ENCODE data around the gene ARHGAP24. TPM values are rescaled to one million over a fixed set of nuclear protein-coding genes. Genes with fewer than 3 reads are reported as not detected.

The ARHGAP24 gene
- polyA plus RNA-seq, 1 of the 3 experiments (the other 2 are of a cell fraction), result 1.4 TPM

- no peak for TF ChIP-seq REST (IDR thresholded peaks at IDR 0.05; ENCODE audit: low read depth, low read length)
Observed at GRCh38 chr4:85496933-85497332, 22.0 kb downstream of the ARHGAP24 start (continued).

GRCh38 chr4:85498068-85498733 lies 23.3 kb downstream of the ARHGAP24 start:
- Histone ChIP-seq H3K4me1 (ENCODE audit: control insufficient read depth in 1 of 2, insufficient read depth in 2 of 2, low read depth in 1 of 2, low read length in 1 of 2) (peaks cover 0 to 18% of the 10 kb centered on the region in 2 experiments; a peak in 1 of 4 replicates), H3K9me3 (no peaks in the 10 kb centered on the region), H3K9ac (no peak overlapping the region), H3K36me3 (replicated peaks in 1 of 2; ENCODE audit: control insufficient read depth in 1 of 2, insufficient read depth in 2 of 2, low read length in 1 of 2) (no peaks in the 10 kb centered on the region), H3K79me2 (ENCODE audit: insufficient read depth) (no peaks in the 10 kb centered on the region), H3F3A (replicated peaks; ENCODE audit: insufficient read depth) (peaks cover 19% of the 10 kb centered on the region), H3K4me3 (ENCODE audit: low read depth in 2 of 2, low read length in 1 of 2) (no peak overlapping the region), H3K9me2 (no peaks in the 10 kb centered on the region), H3K27me3 (ENCODE audit: insufficient read depth) (no peaks in the 10 kb centered on the region), H3K4me2 (no peak overlapping the region), H3K27ac (ENCODE audit: low read depth in 2 of 2, low read length in 1 of 2) (peak overlapping the region in 1 of 2 experiments; percentile 58; a peak in 2 of 4 replicates), H2AFZ (ENCODE audit: low read depth) (peak overlapping the region; percentile 19), H4K20me1 (ENCODE audit: insufficient read depth) (no peaks in the 10 kb centered on the region)
- no peak for TF ChIP-seq EZH2phosphoT487 (IDR thresholded peaks at IDR 0.05; ENCODE audit: borderline replicate concordance, low read depth)
- TF ChIP-seq FOSL2 (IDR thresholded peaks at IDR 0.05; ENCODE audit: borderline replicate concordance, low read depth), result peak; percentile 24; the same call in 1 of the 2 replicates
- TF ChIP-seq TCF12 (IDR thresholded peaks at IDR 0.05), result peak; percentile 32; the same call in 1 of the 2 replicates
- no peak for TF ChIP-seq POLR2AphosphoS5 (IDR thresholded peaks at IDR 0.05; ENCODE audit: low read depth, low read length)
- no peak for TF ChIP-seq EP300 (IDR thresholded peaks at IDR 0.05; ENCODE audit: borderline replicate concordance in 1 of 2, low read depth in 1 of 2, low read length in 1 of 2)
- TF ChIP-seq, protein P1, sequence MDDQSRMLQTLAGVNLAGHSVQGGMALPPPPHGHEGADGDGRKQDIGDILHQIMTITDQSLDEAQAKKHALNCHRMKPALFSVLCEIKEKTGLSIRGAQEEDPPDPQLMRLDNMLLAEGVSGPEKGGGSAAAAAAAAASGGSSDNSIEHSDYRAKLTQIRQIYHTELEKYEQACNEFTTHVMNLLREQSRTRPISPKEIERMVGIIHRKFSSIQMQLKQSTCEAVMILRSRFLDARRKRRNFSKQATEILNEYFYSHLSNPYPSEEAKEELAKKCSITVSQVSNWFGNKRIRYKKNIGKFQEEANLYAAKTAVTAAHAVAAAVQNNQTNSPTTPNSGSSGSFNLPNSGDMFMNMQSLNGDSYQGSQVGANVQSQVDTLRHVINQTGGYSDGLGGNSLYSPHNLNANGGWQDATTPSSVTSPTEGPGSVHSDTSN (IDR thresholded peaks at IDR 0.05), result no peak
- TF ChIP-seq SIN3A (IDR thresholded peaks at IDR 0.05; ENCODE audit: borderline replicate concordance, low read depth, low read length), result no peak
- peak; percentile 63; the same call in 1 of the 2 replicates for TF ChIP-seq NFIC (IDR thresholded peaks at IDR 0.05; ENCODE audit: borderline replicate concordance)
- no peak for TF ChIP-seq RCOR1 (IDR thresholded peaks at IDR 0.05; ENCODE audit: low read length)
- POLR2A ChIA-PET, result no interaction called here
- WGBS (ENCODE audit: low lambda C conversion rate), result 52% methylated on average over 5 of the region's 5 CpGs
- CTCF ChIA-PET, result interaction anchor here (1.3 kb wide), 1 partner anchor 10 kb away, joined by 3 read pairs; no protein-coding TSS in a partner anchor
- no peak for DNase-seq

All from SK-N-SH (cell line).